ACC112 (cell line): ENCODE results near the gene LMOD3.
A peak's percentile ranks its signal among the peaks of the same experiment; 100 is the strongest.

ENCODE experiments used
- H2AFZ ChIP-seq: fragments of 200-600 bp; sonication (generic); one replicate; pipeline ENCODE4 v1.6.0; 2017; ENCODE audit warnings: antibody characterized with exemption, low read length; ENCODE audit not compliant: unreplicated experiment
- H3K27ac ChIP-seq: fragments of 200-600 bp; sonication (generic); 2 replicates; pipeline ENCODE4 v1.5.1; 2014; ENCODE audit warnings: low read depth, mild to moderate bottlenecking, antibody characterized with exemption, low read length, moderate library complexity
- H3K27me3 ChIP-seq: fragments of 200-600 bp; sonication (generic); 2 replicates; pipeline ENCODE4 v1.6.1; 2014; ENCODE audit warnings: mild to moderate bottlenecking, antibody characterized with exemption, low read length, moderate library complexity, mixed read lengths; ENCODE audit not compliant: insufficient read depth
- H3K36me3 ChIP-seq: fragments of 200-600 bp; sonication (generic); 2 replicates; pipeline ENCODE4 v1.6.1; 2016; ENCODE audit warnings: mild to moderate bottlenecking, antibody characterized with exemption, low read length, moderate library complexity, mixed read lengths; ENCODE audit not compliant: insufficient read depth
- H3K4me1 ChIP-seq: fragments of 200-600 bp; sonication (generic); one replicate; pipeline ENCODE4 v1.6.1; 2016; ENCODE audit warnings: low read length, mixed read lengths; ENCODE audit not compliant: insufficient read depth, unreplicated experiment, control insufficient read depth
- H3K4me3 ChIP-seq: fragments of 200-600 bp; sonication (generic); 2 replicates; pipeline ENCODE4 v1.5.1; 2014; ENCODE audit warnings: mild to moderate bottlenecking, low read depth, low read length
- H3K79me2 ChIP-seq: fragments of 200-600 bp; sonication (generic); one replicate; pipeline ENCODE4 v1.6.0; 2016; ENCODE audit warnings: low read length; ENCODE audit not compliant: control insufficient read depth, unreplicated experiment, insufficient read depth

The LMOD3 gene

GRCh38 chr3:69126216-69126615, 3.8 kb upstream of the LMOD3 start:
- no peaks in the 10 kb centered on the region for H3K79me2 ChIP-seq
- H3K36me3 ChIP-seq: no peaks in the 10 kb centered on the region
- H3K27ac ChIP-seq: no peak overlapping the region
- H3K4me1 ChIP-seq: no peaks in the 10 kb centered on the region
- H3K27me3 ChIP-seq: no peaks in the 10 kb centered on the region
- no peak overlapping the region for H3K4me3 ChIP-seq
- no peak overlapping the region for H2AFZ ChIP-seq

- Histone ChIP-seq H3K27me3 (no peaks in the 10 kb centered on the region), H3K27ac (no peak overlapping the region), H3K4me1 (no peaks in the 10 kb centered on the region), H3K36me3 (no peaks in the 10 kb centered on the region), H3K79me2 (no peaks in the 10 kb centered on the region), H2AFZ (no peak overlapping the region), H3K4me3 (no peak overlapping the region)
These were observed 445 bp downstream of the LMOD3 start for GRCh38 chr3:69121950-69122349.

GRCh38 chr3:69121513-69121912, 882 bp downstream of the LMOD3 start:
- H3K27me3 ChIP-seq: no peaks in the 10 kb centered on the region
- no peak overlapping the region for H2AFZ ChIP-seq
- no peak overlapping the region for H3K4me3 ChIP-seq
- H3K4me1 ChIP-seq: no peaks in the 10 kb centered on the region
- H3K79me2 ChIP-seq: no peaks in the 10 kb centered on the region
- no peak overlapping the region for H3K27ac ChIP-seq
- H3K36me3 ChIP-seq: no peaks in the 10 kb centered on the region

GRCh38 chr3:69120879-69121464, 1.4 kb downstream of the LMOD3 start:
- H3K4me3 ChIP-seq: no peak overlapping the region
- no peaks in the 10 kb centered on the region for H3K27me3 ChIP-seq
- H3K79me2 ChIP-seq: no peaks in the 10 kb centered on the region
- H3K27ac ChIP-seq: no peak overlapping the region
- no peaks in the 10 kb centered on the region for H3K36me3 ChIP-seq
- no peak overlapping the region for H2AFZ ChIP-seq
- peaks cover 4% of the 10 kb centered on the region for H3K4me1 ChIP-seq

GRCh38 chr3:69119681-69120080, 2.7 kb downstream of the LMOD3 start:
- no peak overlapping the region for H2AFZ ChIP-seq
- H3K27ac ChIP-seq: no peak overlapping the region
- no peaks in the 10 kb centered on the region for H3K27me3 ChIP-seq
- H3K4me3 ChIP-seq: no peak overlapping the region
- peaks cover 11% of the 10 kb centered on the region for H3K4me1 ChIP-seq
- H3K36me3 ChIP-seq: no peaks in the 10 kb centered on the region
- no peaks in the 10 kb centered on the region for H3K79me2 ChIP-seq

GRCh38 chr3:69119138-69119537, 3.3 kb downstream of the LMOD3 start:
- no peaks in the 10 kb centered on the region for H3K79me2 ChIP-seq

GRCh38 chr3:69118555-69118954, 3.8 kb downstream of the LMOD3 start:
- Histone ChIP-seq H3K27ac (no peak overlapping the region), H3K27me3 (no peaks in the 10 kb centered on the region), H3K36me3 (no peaks in the 10 kb centered on the region), H3K4me3 (no peak overlapping the region), H3K4me1 (peaks cover 16% of the 10 kb centered on the region), H3K79me2 (no peaks in the 10 kb centered on the region), H2AFZ (no peak overlapping the region)

More at GRCh38 chr3:69119138-69119537, 3.3 kb downstream of the LMOD3 start:
- Histone ChIP-seq H3K27ac (no peak overlapping the region), H3K36me3 (no peaks in the 10 kb centered on the region), H3K27me3 (no peaks in the 10 kb centered on the region), H2AFZ (no peak overlapping the region), H3K4me3 (no peak overlapping the region), H3K4me1 (peaks cover 11% of the 10 kb centered on the region)

- Histone ChIP-seq H3K4me3 (no peak overlapping the region), H3K4me1 (peaks cover 18% of the 10 kb centered on the region), H3K27ac (no peak overlapping the region), H3K36me3 (no peaks in the 10 kb centered on the region), H3K79me2 (no peaks in the 10 kb centered on the region), H3K27me3 (no peaks in the 10 kb centered on the region), H2AFZ (no peak overlapping the region)
These were observed 5.5 kb downstream of the LMOD3 start for GRCh38 chr3:69116897-69117296.

GRCh38 chr3:69116162-69116561, 6.2 kb downstream of the LMOD3 start:
- no peak overlapping the region for H2AFZ ChIP-seq
- H3K4me1 ChIP-seq: peaks cover 18% of the 10 kb centered on the region
- H3K36me3 ChIP-seq: no peaks in the 10 kb centered on the region
- no peak overlapping the region for H3K4me3 ChIP-seq
- no peaks in the 10 kb centered on the region for H3K79me2 ChIP-seq
- H3K27ac ChIP-seq: no peak overlapping the region
- no peaks in the 10 kb centered on the region for H3K27me3 ChIP-seq

- Histone ChIP-seq H3K27me3 (no peaks in the 10 kb centered on the region), H3K4me3 (no peak overlapping the region), H3K36me3 (no peaks in the 10 kb centered on the region), H3K27ac (no peak overlapping the region), H3K79me2 (no peaks in the 10 kb centered on the region), H2AFZ (no peak overlapping the region), H3K4me1 (peaks cover 18% of the 10 kb centered on the region)
These were observed 6.7 kb downstream of the LMOD3 start for GRCh38 chr3:69115731-69116130.

- Histone ChIP-seq H3K36me3 (no peaks in the 10 kb centered on the region), H3K4me1 (peaks cover 18% of the 10 kb centered on the region), H3K27me3 (no peaks in the 10 kb centered on the region), H3K79me2 (no peaks in the 10 kb centered on the region), H3K27ac (peak overlapping the region; percentile 14; the same call in 1 of the 2 replicates), H2AFZ (no peak overlapping the region), H3K4me3 (no peak overlapping the region)
These were observed 8.9 kb downstream of the LMOD3 start for GRCh38 chr3:69113536-69113935.
